Anterior cingulate cortex (tissue), 58 donors: ENCODE measurements around the gene RAB7B.

Experiments
- DNase-seq, 58 donors: peaks; one replicate each; lab custom pipeline; 2025; lab: John Stamatoyannopoulos, UW

The RAB7B gene

GRCh38 chr1:205954819-205955404, 48.3 kb downstream of the RAB7B start:
- DNase-seq, result no peak

GRCh38 chr1:205951746-205952145, 51.4 kb downstream of the RAB7B start:
- DNase-seq, result no peak

- no peak for DNase-seq
Observed at GRCh38 chr1:205950826-205951549, 52.2 kb downstream of the RAB7B start.

- DNase-seq, result peak in 51 of 58 donors; percentile 13 to 84 (median 47)
Observed at GRCh38 chr1:205950280-205950679, 52.9 kb downstream of the RAB7B start.

GRCh38 chr1:205949753-205950152, 53.4 kb downstream of the RAB7B start:
- DNase-seq, result no peak

- DNase-seq, result no peak
Observed at GRCh38 chr1:205948886-205949285, 54.3 kb downstream of the RAB7B start.

DNA sequence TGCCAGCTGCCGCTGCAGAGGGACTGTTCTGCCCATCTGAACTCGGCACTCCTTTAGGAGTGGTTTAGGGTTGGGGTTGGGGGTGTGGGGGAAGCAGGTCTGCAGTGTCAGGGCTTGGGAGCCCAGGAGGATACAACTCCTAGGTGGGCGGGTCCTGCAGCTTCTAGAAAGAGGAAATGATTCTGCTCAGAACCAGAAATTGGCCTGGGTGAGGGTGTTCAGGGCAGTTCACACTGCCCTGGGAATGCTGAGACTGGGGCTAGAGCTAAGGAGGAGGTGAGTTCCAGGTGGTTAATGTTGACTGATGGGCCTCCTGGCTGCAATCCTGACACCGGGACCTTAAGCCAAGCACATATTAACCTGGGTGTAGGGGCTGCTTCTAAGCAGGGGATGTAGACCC, 55.2 kb downstream of the RAB7B start:
- DNase-seq, result no peak

DNA sequence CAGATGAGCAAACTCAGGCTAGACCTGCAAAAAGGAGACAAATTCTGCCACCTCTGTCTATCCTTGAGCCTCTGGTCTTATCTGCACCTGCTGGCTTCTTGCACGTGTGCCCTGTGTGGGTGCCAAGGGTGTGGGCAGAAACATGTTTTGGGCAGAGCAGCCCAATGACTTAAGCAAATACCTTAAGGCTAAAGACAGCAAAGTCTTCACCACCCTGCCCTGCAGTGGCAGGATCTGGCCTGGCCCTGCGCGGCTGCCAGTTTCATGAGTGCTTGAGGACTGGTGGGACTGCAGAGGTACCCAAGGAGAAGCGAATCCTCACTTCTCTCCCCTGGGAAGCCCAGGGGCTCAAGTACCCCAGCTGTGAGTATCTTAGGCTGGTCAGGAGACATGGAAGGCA, 56.2 kb downstream of the RAB7B start:
- no peak for DNase-seq

GRCh38 chr1:205945069-205945468, 58.1 kb downstream of the RAB7B start:
- no peak for DNase-seq

- DNase-seq, result no peak
Observed at GRCh38 chr1:205944525-205944924, 58.7 kb downstream of the RAB7B start.

DNA sequence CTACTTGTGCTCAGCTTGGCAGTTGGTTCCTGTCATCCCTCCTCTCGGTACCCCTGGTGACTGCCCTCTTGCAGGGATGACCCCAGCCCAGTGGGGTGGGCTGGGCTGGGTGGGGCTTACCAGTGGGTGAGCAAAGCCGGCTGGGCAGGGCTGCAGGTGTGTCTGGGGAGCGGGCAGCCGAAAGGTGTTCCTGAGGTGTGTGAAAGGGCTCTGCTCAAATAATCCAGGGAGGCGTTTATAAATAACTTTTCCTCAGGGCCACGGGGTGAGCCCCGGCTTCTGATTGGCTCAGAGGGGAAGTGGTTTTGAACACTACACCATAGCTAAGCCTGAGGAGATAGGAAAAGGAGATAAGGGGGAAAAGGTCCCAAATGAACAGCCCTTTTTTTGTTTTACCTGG, 60.0 kb downstream of the RAB7B start, which contains the start of gene SLC26A9:
TSS of gene SLC26A9 (minus strand) at position 212 of the 400 bp plus-strand sequence. CDS start 7,636 bp downstream, outside the sequence.
- DNase-seq, result no peak

GRCh38 chr1:205942631-205943159, 60.5 kb downstream of the RAB7B start:
- no peak for DNase-seq

- no peak for DNase-seq
Observed at GRCh38 chr1:205940710-205941109, 62.5 kb downstream of the RAB7B start.

- DNase-seq, result no peak
Observed at GRCh38 chr1:205939690-205940330, 63.4 kb downstream of the RAB7B start.

DNA sequence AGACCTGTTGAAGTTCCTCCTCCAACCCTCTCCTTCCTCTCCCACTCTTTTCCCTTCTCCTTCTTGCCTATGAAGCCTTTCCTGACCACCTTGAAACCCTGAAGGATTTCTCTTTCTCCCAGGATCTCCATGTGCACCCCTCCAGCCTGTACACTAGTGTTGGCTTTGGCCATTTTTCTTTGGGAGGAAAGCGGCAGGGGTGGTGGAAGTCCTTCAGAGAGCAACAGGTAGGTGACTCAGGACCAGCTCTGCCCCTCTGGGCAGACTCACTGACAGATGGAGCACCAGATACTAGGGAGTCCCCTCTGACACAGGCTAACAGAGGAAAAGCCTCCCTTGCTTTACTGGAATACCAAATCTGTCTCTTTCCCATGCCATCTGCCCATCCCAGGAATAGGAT, 64.5 kb downstream of the RAB7B start:
- no peak for DNase-seq

- DNase-seq, result no peak
Observed at GRCh38 chr1:205936846-205937586, 66.2 kb downstream of the RAB7B start.

DNA sequence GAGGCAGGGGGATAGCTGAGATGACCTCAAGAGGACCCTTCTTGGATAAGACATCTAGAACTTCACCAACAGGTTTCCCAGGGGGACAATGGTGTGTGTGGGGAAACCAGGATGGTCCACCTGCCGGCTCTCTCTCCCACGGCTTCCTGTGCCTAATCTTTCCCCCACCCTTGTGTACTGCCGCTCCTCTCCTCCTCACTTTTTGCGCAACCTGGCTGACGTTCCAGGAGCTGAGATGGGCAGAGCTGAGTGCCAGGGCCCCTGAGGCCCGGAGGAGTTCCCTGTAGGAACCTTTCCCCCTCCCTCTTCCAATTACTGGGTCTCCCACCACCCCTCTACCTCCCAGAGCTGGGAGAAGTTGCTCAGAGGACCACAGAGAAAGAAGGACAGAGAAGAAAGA, 66.9 kb downstream of the RAB7B start:
- DNase-seq, result no peak

GRCh38 chr1:205935869-205936268, 67.3 kb downstream of the RAB7B start:
- DNase-seq, result no peak

DNA sequence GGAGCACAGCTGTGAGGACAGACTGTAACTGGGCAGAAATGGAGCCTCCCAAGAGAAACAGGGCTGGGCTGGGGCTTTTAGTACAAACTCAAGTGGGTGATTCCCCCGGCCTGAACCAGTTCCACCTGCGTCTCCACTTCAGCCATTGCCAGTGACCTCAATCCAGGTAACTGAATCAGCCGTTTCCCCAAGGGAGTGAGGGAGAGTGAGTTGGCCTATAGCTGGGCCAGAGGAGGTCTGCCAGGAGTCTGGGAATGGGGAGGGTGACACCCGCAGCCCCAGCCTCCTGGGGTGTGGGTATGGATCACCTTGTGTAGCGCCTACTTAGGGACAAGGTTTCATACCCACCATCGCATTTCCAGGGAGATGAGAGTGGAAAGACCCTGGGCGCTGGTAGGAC, 68.4 kb downstream of the RAB7B start:
- no peak for DNase-seq

DNA sequence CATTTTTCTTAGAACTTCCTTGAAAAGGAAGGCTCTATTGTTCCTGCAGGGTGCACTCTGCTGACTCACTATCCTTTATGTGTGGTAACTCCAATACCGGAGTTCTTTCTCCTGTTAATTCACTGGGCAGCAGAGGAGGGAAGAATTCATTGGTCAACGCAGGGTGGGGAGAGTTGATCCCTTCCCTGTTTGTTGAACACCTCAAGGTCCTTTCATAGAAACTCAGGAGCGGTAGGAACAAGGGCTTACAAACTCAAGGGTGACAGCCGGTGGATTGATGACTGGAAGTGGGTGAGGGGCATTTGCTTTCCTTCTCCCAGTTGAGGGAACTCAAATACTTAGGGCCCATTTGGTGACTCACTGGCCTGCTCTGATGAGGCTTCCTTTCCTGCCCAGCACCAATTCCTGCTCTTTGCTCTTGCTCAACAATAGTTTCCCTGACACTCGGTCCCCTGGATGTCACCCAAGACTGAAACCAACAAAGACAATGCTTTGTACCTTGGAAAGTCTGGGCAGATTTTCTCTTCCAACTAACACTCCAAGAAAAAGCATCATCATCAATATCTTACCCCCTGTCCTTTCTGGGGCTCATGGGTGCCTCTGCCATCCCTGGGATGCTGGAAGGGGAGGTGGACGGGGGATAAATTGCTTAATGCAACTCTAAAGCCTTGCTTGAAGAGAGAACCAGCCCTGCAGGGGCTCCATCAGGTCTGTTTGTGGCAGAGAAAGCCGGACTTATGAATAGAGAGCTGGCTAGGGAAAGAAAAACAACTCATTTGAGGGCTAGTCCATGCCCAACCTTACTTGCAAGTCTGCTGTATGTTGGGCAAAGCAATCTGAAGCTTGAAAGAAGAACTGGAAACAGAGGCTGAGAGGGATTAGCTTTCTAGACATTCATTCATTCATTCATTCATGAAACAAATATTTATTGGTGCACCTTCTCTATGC, 69.2 kb downstream of the RAB7B start:
- DNase-seq, result peak in 34 of 58 donors; percentile 7 to 76 (median 51)
